SK-N-SH treated with all-trans-retinoic acid at 6 μM for 48 hours (cell line): Measurements from ENCODE around the gene LRRC43.

Source experiments
- ATAC-seq: fragments of 200-7000 bp; cut with Tn5 transposase; 3 replicates; pipeline ENCODE4 v1.9.1; 2020; ENCODE audit warnings: mild to moderate bottlenecking, moderate library complexity
- CREB5 ChIP-seq: fragments of 250-450 bp; sonication (Bioruptor Pico); IDR thresholded peaks from 2 replicates; pipeline ENCODE4 v1.5.1; 2020; ENCODE audit warnings: low read depth, mild to moderate bottlenecking, moderate library complexity
- CSDC2 ChIP-seq: fragments of 250-450 bp; sonication (Bioruptor Pico); IDR thresholded peaks from 2 replicates; pipeline ENCODE4 v1.5.0; 2020; ENCODE audit warnings: mild to moderate bottlenecking, moderate library complexity
- ESRRG ChIP-seq: fragments of 250-450 bp; sonication (Bioruptor Pico); IDR thresholded peaks from 2 replicates; pipeline ENCODE4 v1.6.1; 2021; ENCODE audit warnings: mild to moderate bottlenecking
- GLIS3 ChIP-seq: fragments of 250-450 bp; sonication (Bioruptor Pico); IDR thresholded peaks from 2 replicates; pipeline ENCODE4 v1.5.0; 2020; ENCODE audit warnings: mild to moderate bottlenecking, moderate library complexity
- OSR1 ChIP-seq: fragments of 250-450 bp; sonication (Bioruptor Pico); IDR thresholded peaks from 2 replicates; pipeline ENCODE4 v1.8.0; 2022; ENCODE audit warnings: moderate library complexity, mild to moderate bottlenecking, inconsistent platforms
- PATZ1 ChIP-seq: fragments of 250-450 bp; sonication (Bioruptor Pico); IDR thresholded peaks from 2 replicates; pipeline ENCODE4 v1.8.0; 2020; ENCODE audit warnings: mild to moderate bottlenecking, moderate library complexity, borderline replicate concordance
- POU6F1 ChIP-seq: fragments of 250-450 bp; sonication (Bioruptor Pico); IDR thresholded peaks from 2 replicates; pipeline ENCODE4 v1.8.0; 2021; ENCODE audit warnings: low read depth, mild to moderate bottlenecking, moderate library complexity, borderline replicate concordance
- PPARA ChIP-seq: fragments of 250-450 bp; sonication (Bioruptor Pico); IDR thresholded peaks from 2 replicates; pipeline ENCODE4 v1.5.0; 2020; ENCODE audit warnings: mild to moderate bottlenecking, borderline replicate concordance
- RARB ChIP-seq: fragments of 250-450 bp; sonication (Bioruptor Pico); IDR thresholded peaks from 2 replicates; pipeline ENCODE4 v1.8.0; 2021; ENCODE audit warnings: mild to moderate bottlenecking, moderate library complexity
- TOX ChIP-seq: fragments of 250-450 bp; sonication (Bioruptor Pico); IDR thresholded peaks from 2 replicates; pipeline ENCODE4 v1.8.0; 2021; ENCODE audit warnings: mild to moderate bottlenecking, moderate library complexity, borderline replicate concordance
- TSHZ2 ChIP-seq: fragments of 250-450 bp; sonication (Bioruptor Pico); IDR thresholded peaks from 2 replicates; pipeline ENCODE4 v1.5.0; 2020; ENCODE audit warnings: mild to moderate bottlenecking, moderate library complexity
- ZC3H10 ChIP-seq: fragments of 250-450 bp; sonication (Bioruptor Pico); IDR thresholded peaks from 2 replicates; pipeline ENCODE4 v1.5.1; 2021; ENCODE audit warnings: mild to moderate bottlenecking, moderate library complexity
- ZFP3 ChIP-seq: fragments of 250-450 bp; sonication (Bioruptor Pico); IDR thresholded peaks from 2 replicates; pipeline ENCODE4 v1.5.0; 2020; ENCODE audit warnings: mild to moderate bottlenecking, moderate library complexity
- ZFP30 ChIP-seq: fragments of 450-650 bp; formaldehyde crosslinking; IDR thresholded peaks from 2 replicates; pipeline ENCODE4 v1.5.0; 2022; ENCODE audit warnings: mild to moderate bottlenecking, moderate library complexity
- ZNF565 ChIP-seq: fragments of 450-650 bp; formaldehyde crosslinking; conservative IDR thresholded peaks from 2 replicates; pipeline ENCODE4 v1.5.0; 2020; ENCODE audit warnings: low read depth, mild to moderate bottlenecking, moderate library complexity
- ZNF8 ChIP-seq: fragments of 450-650 bp; formaldehyde crosslinking; IDR thresholded peaks from 2 replicates; pipeline ENCODE4 v1.5.0; 2020; ENCODE audit warnings: mild to moderate bottlenecking, moderate library complexity

The LRRC43 gene

GRCh38 chr12:122139266-122139665 lies 43.7 kb upstream of the LRRC43 start:
- no peak for ATAC-seq
- no peak for TF ChIP-seq ZNF565 (CRISPR knock-in tag)
- TF ChIP-seq ZC3H10 (CRISPR knock-in tag) = no peak
- TF ChIP-seq ZFP3 = no peak
- TF ChIP-seq ZNF8 (CRISPR knock-in tag) = no peak
- TF ChIP-seq TSHZ2 (CRISPR knock-in tag) = no peak
- TF ChIP-seq, all 23 proteins: peak for 0

- TF ChIP-seq ESRRG (CRISPR knock-in tag) = no peak
- no peak for TF ChIP-seq CREB5 (CRISPR knock-in tag)
- no peak for TF ChIP-seq ZFP30 (CRISPR knock-in tag)
- no peak for TF ChIP-seq GLIS3 (CRISPR knock-in tag)
- no peak for TF ChIP-seq POU6F1 (CRISPR knock-in tag)
- TF ChIP-seq CSDC2 = no peak
- TF ChIP-seq ZNF8 (CRISPR knock-in tag) = no peak
- no peak for TF ChIP-seq PATZ1
- no peak for TF ChIP-seq TOX
- no peak for TF ChIP-seq PPARA (CRISPR knock-in tag)
- TF ChIP-seq RARB (CRISPR knock-in tag) = no peak
- no peak for TF ChIP-seq ZC3H10 (CRISPR knock-in tag)
- no peak for ATAC-seq
Observed at GRCh38 chr12:122139941-122140340, 43.0 kb upstream of the LRRC43 start.

GRCh38 chr12:122140467-122141257 lies 42.3 kb upstream of the LRRC43 start:
- TF ChIP-seq PATZ1 (no peak), ESRRG (CRISPR knock-in tag) (no peak)
- ATAC-seq = no peak

- no peak for ATAC-seq
- TF ChIP-seq ZFP30 (CRISPR knock-in tag) (no peak), RARB (CRISPR knock-in tag) (no peak), ZC3H10 (CRISPR knock-in tag) (no peak), OSR1 (CRISPR knock-in tag) (no peak)
Observed at GRCh38 chr12:122141911-122142725, 40.8 kb upstream of the LRRC43 start.
